GM12892 (cell line): Measurements from ENCODE around the gene RIC8B.

Source experiments
- POLR2A ChIP-seq: IDR thresholded peaks from 2 replicates; pipeline ENCODE4 v1.6.1; 2011; ENCODE audit warnings: low read depth, low read length, control low read depth
- TAF1 ChIP-seq: IDR thresholded peaks from 2 replicates; pipeline ENCODE4 v1.6.1; 2011; ENCODE audit warnings: low read depth, mild to moderate bottlenecking, control low read depth, low read length, borderline replicate concordance

- TF ChIP-seq TAF1, result no peak
- TF ChIP-seq POLR2A, result no peak
Observed at GRCh38 chr12:106889950-106890626, 115.6 kb downstream of the RIC8B start.
